Measurements from ENCODE around the gene MYO1F.

GRCh38 chr19:8600064-8600463 is 22.8 kb upstream of the MYO1F start:
- TF ChIP-seq, protein P1, sequence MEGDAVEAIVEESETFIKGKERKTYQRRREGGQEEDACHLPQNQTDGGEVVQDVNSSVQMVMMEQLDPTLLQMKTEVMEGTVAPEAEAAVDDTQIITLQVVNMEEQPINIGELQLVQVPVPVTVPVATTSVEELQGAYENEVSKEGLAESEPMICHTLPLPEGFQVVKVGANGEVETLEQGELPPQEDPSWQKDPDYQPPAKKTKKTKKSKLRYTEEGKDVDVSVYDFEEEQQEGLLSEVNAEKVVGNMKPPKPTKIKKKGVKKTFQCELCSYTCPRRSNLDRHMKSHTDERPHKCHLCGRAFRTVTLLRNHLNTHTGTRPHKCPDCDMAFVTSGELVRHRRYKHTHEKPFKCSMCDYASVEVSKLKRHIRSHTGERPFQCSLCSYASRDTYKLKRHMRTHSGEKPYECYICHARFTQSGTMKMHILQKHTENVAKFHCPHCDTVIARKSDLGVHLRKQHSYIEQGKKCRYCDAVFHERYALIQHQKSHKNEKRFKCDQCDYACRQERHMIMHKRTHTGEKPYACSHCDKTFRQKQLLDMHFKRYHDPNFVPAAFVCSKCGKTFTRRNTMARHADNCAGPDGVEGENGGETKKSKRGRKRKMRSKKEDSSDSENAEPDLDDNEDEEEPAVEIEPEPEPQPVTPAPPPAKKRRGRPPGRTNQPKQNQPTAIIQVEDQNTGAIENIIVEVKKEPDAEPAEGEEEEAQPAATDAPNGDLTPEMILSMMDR (IDR thresholded peaks at IDR 0.05): no peak
- no peak for TF ChIP-seq EZH2 (IDR thresholded peaks at IDR 0.05; ENCODE audit: borderline replicate concordance, insufficient read depth, low read depth, low read length, poor library complexity, severe bottlenecking)

All from B cell (primary cell).